Transverse colon (tissue), 4 donors: ENCODE results near the gene FGD3.

Experiments used
- CTCF ChIP-seq, 5 experiments: fragments of 200-600 bp in 3 of 5; fragments of 450-650 bp in 2 of 5; sonication (generic) in 3 of 5; IDR thresholded peaks; 1 replicate in 2 of 5; 2 replicates in 3 of 5; pipeline ENCODE4 v1.5.1; 2016 to 2017; ENCODE audit warnings: antibody characterized with exemption in 5 of 5, inconsistent platforms in 3 of 5, mild to moderate bottlenecking in 2 of 5, moderate library complexity in 1 of 5
- EP300 ChIP-seq: sonication (generic); formaldehyde crosslinking; IDR thresholded peaks from one replicate; pipeline ENCODE4 v1.6.1; 2017; ENCODE audit warnings: antibody characterized with exemption, low read depth
- POLR2AphosphoS5 ChIP-seq, 3 donors: sonication (generic); formaldehyde crosslinking; IDR thresholded peaks; one replicate each; pipeline ENCODE4 v1.6.1; 2016; ENCODE audit warnings: antibody characterized with exemption in 3 of 3

GRCh38 chr9:92934321-92934720, 13.0 kb upstream of the FGD3 start:
- TF ChIP-seq CTCF (IDR thresholded peaks at IDR 0.05) (no peak), EP300 (no peak), POLR2AphosphoS5 (IDR thresholded peaks at IDR 0.05) (no peak)
